GM12878 (cell line): ENCODE results near the gene RDH12. TPM values are rescaled to one million over a fixed set of nuclear protein-coding genes. Genes with fewer than 3 reads are reported as not detected.

Experiments
- CHD2 ChIP-seq: IDR thresholded peaks from 2 replicates; pipeline ENCODE4 v1.6.1; 2011; ENCODE audit warnings: low read depth, low read length, improper control_type of control experiment, borderline replicate concordance
- ESRRA ChIP-seq: IDR thresholded peaks from 2 replicates; pipeline ENCODE4 v1.6.1; 2012; ENCODE audit warnings: mild to moderate bottlenecking, low read length, improper control_type of control experiment
- IRF4 ChIP-seq: IDR thresholded peaks from 2 replicates; pipeline ENCODE4 v1.6.1; 2011; ENCODE audit warnings: low read depth, low read length
- RAD21 ChIP-seq: IDR thresholded peaks from 2 replicates; pipeline ENCODE4 v1.6.1; 2011; ENCODE audit warnings: mild to moderate bottlenecking, low read depth, low read length, moderate library complexity; ENCODE audit not compliant: insufficient read depth
- RFX5 ChIP-seq: IDR thresholded peaks from 2 replicates; pipeline ENCODE4 v1.6.1; 2011; ENCODE audit warnings: low read depth, low read length, improper control_type of control experiment
- SMARCA5 ChIP-seq: fragments of 450-650 bp; IDR thresholded peaks from 2 replicates; pipeline ENCODE4 v1.6.1; 2017; ENCODE audit warnings: mild to moderate bottlenecking
- SPI1 ChIP-seq: IDR thresholded peaks from 2 replicates; pipeline ENCODE4 v1.6.1; 2011; ENCODE audit warnings: low read depth, mild to moderate bottlenecking, low read length, moderate library complexity, borderline replicate concordance; ENCODE audit not compliant: insufficient read depth
- SREBF1 ChIP-seq: IDR thresholded peaks from 2 replicates; pipeline ENCODE4 v1.6.1; 2012; ENCODE audit warnings: mild to moderate bottlenecking, low read length
- YY1 ChIP-seq: IDR thresholded peaks from 2 replicates; pipeline ENCODE4 v1.6.1; 2011; ENCODE audit warnings: low read depth, mild to moderate bottlenecking, low read length
- polyA plus RNA-seq, 11 experiments: library from polyadenylated mRNA; depleted of rRNA in 4 of 11; unstranded in 6 of 11; stranded (reverse) in 5 of 11; fragments of >200 nt; fragmentation: Nextera tagmentation in 4 of 11; fragmentation: Illumina TruSeq in 1 of 11; extraction: Ambion mirVana in 4 of 11; extraction: Trizol in 1 of 11; gene quantifications; 1 replicate in 1 of 11; 2 replicates in 10 of 11; pipeline versions ENCODE4 v1.2.1 to v1.2.3, GENCODE V29; 2011 to 2016; ENCODE audit warnings: inconsistent platforms in 2 of 11, missing spikeins in 2 of 11, low read depth in 1 of 11
- total RNA-seq, 4 experiments: library from RNA; depleted of rRNA in 3 of 4; stranded (reverse); fragments of >200 nt in 3 of 4; fragmentation: Illumina TruSeq in 1 of 4; extraction: Trizol in 1 of 4; gene quantifications; 2 replicates each; pipeline versions ENCODE4 v1.2.1 to v1.2.3, GENCODE V29; 2013 to 2021
- TF ChIP-seq, protein P1 (sequence below): fragments of 450-650 bp; IDR thresholded peaks from 2 replicates; pipeline ENCODE4 v1.6.1; 2017; ENCODE audit warnings: mild to moderate bottlenecking
- TF ChIP-seq, protein P2 (sequence below): fragments of 450-650 bp; IDR thresholded peaks from 2 replicates; pipeline ENCODE4 v1.6.1; 2014; ENCODE audit warnings: mild to moderate bottlenecking
- TF ChIP-seq, protein P3 (sequence below): IDR thresholded peaks from 2 replicates; pipeline ENCODE4 v1.6.1; 2011; ENCODE audit warnings: borderline replicate concordance, low read depth, mild to moderate bottlenecking, moderate library complexity, low read length; ENCODE audit not compliant: insufficient read depth, poor library complexity, severe bottlenecking
- TF ChIP-seq, protein P4 (sequence below): fragments of 450-650 bp; IDR thresholded peaks from 2 replicates; pipeline ENCODE4 v1.6.1; 2017; ENCODE audit warnings: borderline replicate concordance
- TF ChIP-seq, protein P5 (sequence below): fragments of 150-350 bp; IDR thresholded peaks from 2 replicates; pipeline ENCODE4 v1.6.1; 2014; ENCODE audit warnings: mild to moderate bottlenecking, low read depth, low read length
- TF ChIP-seq, protein P6 (sequence below): fragments of 450-650 bp; IDR thresholded peaks from 2 replicates; pipeline ENCODE4 v1.6.1; 2017; ENCODE audit warnings: mild to moderate bottlenecking, low read depth, inconsistent platforms; ENCODE audit not compliant: poor library complexity, severe bottlenecking
- TF ChIP-seq, protein P7 (sequence below): fragments of 450-650 bp; IDR thresholded peaks from 2 replicates; pipeline ENCODE4 v1.6.1; 2018; ENCODE audit warnings: borderline replicate concordance, mild to moderate bottlenecking; ENCODE audit not compliant: partially characterized antibody

The RDH12 gene
- total and polyA plus RNA-seq, 10 of the 15 experiments (the other 5 are each of a cell fraction or from before 2014, with no cell fraction given): not detected

DNA sequence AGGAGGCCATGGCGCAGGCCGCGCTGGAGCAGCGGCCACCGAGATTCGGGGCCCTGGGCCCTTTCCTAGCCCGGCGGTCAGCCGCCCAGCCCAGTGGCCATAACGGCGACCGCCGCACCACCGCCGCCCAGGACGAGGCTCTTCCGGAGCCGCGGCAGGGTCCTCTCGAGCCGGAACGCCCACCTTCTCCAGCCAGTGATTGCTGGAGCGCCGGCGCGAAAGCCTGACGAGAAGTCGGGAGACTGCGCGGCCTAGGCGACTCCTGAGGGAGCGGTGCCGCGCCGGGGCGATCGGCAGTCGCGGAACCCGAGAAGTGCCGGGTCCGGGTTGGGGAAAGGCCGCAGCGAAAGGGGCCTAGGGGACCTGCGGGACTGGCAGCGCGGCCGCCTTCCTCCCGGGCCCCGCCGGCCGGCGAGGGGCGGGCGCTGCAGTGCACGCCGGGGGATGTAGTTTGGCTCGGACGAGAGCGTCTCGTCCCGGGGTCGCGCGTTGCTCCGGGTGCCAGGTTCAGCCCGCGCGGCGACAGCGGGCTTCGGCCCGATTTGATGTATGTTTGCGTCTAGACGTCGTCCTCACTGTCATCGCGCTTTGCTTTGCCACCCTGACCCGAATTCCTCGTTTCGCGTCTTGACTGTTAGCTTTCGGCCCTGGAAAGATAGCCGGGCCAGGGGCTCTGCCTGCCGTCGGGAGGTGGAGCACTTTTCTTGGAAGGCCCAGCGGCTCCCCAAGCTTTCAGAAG, 27.0 kb upstream of the RDH12 start, which contains the start of gene VTI1B (continued):
- TF ChIP-seq, protein P1, sequence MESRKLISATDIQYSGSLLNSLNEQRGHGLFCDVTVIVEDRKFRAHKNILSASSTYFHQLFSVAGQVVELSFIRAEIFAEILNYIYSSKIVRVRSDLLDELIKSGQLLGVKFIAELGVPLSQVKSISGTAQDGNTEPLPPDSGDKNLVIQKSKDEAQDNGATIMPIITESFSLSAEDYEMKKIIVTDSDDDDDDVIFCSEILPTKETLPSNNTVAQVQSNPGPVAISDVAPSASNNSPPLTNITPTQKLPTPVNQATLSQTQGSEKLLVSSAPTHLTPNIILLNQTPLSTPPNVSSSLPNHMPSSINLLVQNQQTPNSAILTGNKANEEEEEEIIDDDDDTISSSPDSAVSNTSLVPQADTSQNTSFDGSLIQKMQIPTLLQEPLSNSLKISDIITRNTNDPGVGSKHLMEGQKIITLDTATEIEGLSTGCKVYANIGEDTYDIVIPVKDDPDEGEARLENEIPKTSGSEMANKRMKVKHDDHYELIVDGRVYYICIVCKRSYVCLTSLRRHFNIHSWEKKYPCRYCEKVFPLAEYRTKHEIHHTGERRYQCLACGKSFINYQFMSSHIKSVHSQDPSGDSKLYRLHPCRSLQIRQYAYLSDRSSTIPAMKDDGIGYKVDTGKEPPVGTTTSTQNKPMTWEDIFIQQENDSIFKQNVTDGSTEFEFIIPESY: peak; percentile 90
- TF ChIP-seq, protein P2, sequence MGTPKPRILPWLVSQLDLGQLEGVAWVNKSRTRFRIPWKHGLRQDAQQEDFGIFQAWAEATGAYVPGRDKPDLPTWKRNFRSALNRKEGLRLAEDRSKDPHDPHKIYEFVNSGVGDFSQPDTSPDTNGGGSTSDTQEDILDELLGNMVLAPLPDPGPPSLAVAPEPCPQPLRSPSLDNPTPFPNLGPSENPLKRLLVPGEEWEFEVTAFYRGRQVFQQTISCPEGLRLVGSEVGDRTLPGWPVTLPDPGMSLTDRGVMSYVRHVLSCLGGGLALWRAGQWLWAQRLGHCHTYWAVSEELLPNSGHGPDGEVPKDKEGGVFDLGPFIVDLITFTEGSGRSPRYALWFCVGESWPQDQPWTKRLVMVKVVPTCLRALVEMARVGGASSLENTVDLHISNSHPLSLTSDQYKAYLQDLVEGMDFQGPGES: no peak
- TF ChIP-seq IRF4 (no peak), SREBF1 (peak; percentile 64; the same call in 1 of the 2 replicates), YY1 (peak; percentile 79), ESRRA (peak; percentile 19; the same call in 1 of the 2 replicates), SMARCA5 (no peak), SPI1 (no peak), RFX5 (no peak), CHD2 (peak; percentile 71), RAD21 (no peak)
- TF ChIP-seq, protein P3, sequence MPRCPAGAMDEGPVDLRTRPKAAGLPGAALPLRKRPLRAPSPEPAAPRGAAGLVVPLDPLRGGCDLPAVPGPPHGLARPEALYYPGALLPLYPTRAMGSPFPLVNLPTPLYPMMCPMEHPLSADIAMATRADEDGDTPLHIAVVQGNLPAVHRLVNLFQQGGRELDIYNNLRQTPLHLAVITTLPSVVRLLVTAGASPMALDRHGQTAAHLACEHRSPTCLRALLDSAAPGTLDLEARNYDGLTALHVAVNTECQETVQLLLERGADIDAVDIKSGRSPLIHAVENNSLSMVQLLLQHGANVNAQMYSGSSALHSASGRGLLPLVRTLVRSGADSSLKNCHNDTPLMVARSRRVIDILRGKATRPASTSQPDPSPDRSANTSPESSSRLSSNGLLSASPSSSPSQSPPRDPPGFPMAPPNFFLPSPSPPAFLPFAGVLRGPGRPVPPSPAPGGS: peak; percentile 69
- TF ChIP-seq, protein P4, sequence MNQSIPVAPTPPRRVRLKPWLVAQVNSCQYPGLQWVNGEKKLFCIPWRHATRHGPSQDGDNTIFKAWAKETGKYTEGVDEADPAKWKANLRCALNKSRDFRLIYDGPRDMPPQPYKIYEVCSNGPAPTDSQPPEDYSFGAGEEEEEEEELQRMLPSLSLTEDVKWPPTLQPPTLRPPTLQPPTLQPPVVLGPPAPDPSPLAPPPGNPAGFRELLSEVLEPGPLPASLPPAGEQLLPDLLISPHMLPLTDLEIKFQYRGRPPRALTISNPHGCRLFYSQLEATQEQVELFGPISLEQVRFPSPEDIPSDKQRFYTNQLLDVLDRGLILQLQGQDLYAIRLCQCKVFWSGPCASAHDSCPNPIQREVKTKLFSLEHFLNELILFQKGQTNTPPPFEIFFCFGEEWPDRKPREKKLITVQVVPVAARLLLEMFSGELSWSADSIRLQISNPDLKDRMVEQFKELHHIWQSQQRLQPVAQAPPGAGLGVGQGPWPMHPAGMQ: peak; percentile 98
- TF ChIP-seq, protein P5, sequence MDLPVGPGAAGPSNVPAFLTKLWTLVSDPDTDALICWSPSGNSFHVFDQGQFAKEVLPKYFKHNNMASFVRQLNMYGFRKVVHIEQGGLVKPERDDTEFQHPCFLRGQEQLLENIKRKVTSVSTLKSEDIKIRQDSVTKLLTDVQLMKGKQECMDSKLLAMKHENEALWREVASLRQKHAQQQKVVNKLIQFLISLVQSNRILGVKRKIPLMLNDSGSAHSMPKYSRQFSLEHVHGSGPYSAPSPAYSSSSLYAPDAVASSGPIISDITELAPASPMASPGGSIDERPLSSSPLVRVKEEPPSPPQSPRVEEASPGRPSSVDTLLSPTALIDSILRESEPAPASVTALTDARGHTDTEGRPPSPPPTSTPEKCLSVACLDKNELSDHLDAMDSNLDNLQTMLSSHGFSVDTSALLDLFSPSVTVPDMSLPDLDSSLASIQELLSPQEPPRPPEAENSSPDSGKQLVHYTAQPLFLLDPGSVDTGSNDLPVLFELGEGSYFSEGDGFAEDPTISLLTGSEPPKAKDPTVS: no peak
- TF ChIP-seq, protein P6, sequence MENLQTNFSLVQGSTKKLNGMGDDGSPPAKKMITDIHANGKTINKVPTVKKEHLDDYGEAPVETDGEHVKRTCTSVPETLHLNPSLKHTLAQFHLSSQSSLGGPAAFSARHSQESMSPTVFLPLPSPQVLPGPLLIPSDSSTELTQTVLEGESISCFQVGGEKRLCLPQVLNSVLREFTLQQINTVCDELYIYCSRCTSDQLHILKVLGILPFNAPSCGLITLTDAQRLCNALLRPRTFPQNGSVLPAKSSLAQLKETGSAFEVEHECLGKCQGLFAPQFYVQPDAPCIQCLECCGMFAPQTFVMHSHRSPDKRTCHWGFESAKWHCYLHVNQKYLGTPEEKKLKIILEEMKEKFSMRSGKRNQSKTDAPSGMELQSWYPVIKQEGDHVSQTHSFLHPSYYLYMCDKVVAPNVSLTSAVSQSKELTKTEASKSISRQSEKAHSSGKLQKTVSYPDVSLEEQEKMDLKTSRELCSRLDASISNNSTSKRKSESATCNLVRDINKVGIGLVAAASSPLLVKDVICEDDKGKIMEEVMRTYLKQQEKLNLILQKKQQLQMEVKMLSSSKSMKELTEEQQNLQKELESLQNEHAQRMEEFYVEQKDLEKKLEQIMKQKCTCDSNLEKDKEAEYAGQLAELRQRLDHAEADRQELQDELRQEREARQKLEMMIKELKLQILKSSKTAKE: no peak
- TF ChIP-seq, protein P7, sequence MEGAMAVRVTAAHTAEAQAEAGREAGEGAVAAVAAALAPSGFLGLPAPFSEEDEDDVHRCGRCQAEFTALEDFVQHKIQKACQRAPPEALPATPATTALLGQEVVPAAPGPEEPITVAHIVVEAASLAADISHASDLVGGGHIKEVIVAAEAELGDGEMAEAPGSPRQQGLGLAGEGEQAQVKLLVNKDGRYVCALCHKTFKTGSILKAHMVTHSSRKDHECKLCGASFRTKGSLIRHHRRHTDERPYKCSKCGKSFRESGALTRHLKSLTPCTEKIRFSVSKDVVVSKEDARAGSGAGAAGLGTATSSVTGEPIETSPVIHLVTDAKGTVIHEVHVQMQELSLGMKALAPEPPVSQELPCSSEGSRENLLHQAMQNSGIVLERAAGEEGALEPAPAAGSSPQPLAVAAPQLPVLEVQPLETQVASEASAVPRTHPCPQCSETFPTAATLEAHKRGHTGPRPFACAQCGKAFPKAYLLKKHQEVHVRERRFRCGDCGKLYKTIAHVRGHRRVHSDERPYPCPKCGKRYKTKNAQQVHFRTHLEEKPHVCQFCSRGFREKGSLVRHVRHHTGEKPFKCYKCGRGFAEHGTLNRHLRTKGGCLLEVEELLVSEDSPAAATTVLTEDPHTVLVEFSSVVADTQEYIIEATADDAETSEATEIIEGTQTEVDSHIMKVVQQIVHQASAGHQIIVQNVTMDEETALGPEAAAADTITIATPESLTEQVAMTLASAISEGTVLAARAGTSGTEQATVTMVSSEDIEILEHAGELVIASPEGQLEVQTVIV: peak; percentile 90
